ENCODE data around the gene RAVER1.
A peak's percentile ranks its signal among the peaks of the same experiment; 100 is the strongest.

DNA sequence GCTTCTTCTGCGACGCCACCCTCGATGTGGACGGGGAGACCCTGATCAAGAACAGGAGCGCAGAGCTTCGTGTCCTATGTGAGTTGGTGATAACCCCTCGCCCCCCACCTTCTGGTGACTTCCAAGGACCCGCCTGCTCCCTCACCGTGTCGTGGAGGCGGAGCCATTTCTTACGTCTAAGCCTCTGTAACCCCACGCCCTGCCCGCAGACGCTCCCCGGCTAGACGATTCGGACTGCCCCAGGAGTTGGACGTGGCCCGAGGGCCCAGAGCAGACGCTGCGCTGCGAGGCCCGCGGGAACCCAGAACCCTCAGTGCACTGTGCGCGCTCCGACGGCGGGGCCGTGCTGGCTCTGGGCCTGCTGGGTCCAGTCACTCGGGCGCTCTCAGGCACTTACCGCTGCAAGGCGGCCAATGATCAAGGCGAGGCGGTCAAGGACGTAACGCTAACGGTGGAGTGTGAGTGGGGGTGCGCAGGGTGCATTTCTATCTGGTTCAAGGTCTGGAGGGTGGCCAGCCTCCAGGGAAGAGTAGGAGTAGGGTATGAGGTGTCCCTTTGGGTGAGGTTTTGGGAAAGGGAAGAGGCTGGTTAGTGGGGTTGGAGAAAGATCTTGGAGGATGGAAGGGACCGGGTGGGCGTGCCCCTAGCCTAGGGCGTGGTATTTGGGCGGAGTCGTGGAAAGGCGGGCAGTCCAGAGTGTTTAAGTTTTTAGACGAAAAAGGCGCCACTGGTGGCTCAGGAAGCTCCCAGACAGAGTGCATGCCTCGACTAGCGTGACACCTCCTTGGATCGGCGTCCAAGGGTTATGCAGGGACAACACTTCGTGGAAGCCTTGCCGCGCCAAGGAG, 40.3 kb downstream of the RAVER1 start:
- TF ChIP-seq, protein P1, sequence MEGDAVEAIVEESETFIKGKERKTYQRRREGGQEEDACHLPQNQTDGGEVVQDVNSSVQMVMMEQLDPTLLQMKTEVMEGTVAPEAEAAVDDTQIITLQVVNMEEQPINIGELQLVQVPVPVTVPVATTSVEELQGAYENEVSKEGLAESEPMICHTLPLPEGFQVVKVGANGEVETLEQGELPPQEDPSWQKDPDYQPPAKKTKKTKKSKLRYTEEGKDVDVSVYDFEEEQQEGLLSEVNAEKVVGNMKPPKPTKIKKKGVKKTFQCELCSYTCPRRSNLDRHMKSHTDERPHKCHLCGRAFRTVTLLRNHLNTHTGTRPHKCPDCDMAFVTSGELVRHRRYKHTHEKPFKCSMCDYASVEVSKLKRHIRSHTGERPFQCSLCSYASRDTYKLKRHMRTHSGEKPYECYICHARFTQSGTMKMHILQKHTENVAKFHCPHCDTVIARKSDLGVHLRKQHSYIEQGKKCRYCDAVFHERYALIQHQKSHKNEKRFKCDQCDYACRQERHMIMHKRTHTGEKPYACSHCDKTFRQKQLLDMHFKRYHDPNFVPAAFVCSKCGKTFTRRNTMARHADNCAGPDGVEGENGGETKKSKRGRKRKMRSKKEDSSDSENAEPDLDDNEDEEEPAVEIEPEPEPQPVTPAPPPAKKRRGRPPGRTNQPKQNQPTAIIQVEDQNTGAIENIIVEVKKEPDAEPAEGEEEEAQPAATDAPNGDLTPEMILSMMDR (conservative IDR thresholded peaks at IDR 0.05 in 1 of 2, IDR thresholded peaks at IDR 0.05 in 1 of 2; ENCODE audit: low read depth in 1 of 2, low read length in 2 of 2) = no peak
- peak; percentile 60 for TF ChIP-seq EZH2 (IDR thresholded peaks at IDR 0.05; ENCODE audit: low read length, missing control alignments)
